MCF 10A (cell line): ENCODE measurements around the gene TENT4A. TPM values are rescaled to one million over a fixed set of nuclear protein-coding genes. Genes with fewer than 3 reads are reported as not detected.
A peak's percentile ranks its signal among the peaks of the same experiment; 100 is the strongest.

Experiments
- BruUV-seq: library from RNA; stranded (reverse); fragments of 400-500 nt; replicated peaks from 2 replicates; lab custom pipeline; 2021; lab: Mats Ljungman, UMichigan
- CTCF ChIA-PET: fragments of 300-600 bp; sonication (Branson Sonifier 250); formaldehyde crosslinking; extraction: SDS; loops from one replicate; lab custom pipeline; 2021; ENCODE audit warnings: antibody characterized with exemption, inconsistent platforms; lab: Yijun Ruan, JAX
- POLR2A ChIA-PET: fragments of 300-600, 350-650 bp; sonication (Branson Sonifier 250); formaldehyde crosslinking; extraction: SDS; loops from one replicate; lab custom pipeline; 2020; ENCODE audit warnings: antibody characterized with exemption, inconsistent platforms; lab: Yijun Ruan, JAX
- DNase-seq: peaks from one replicate; pipeline ENCODE4 v3.0.0-alpha.2; 2018; ENCODE audit not compliant: unreplicated experiment
- H3K27ac Mint-ChIP-seq: one replicate; pipeline ENCODE4 v1.8.0; 2022; ENCODE audit warnings: mild to moderate bottlenecking, low read depth, mixed read lengths; ENCODE audit not compliant: unreplicated experiment
- H3K27me3 Mint-ChIP-seq: one replicate; pipeline ENCODE4 v1.8.0; 2022; ENCODE audit warnings: mixed read lengths; ENCODE audit not compliant: insufficient read depth, unreplicated experiment
- H3K36me3 Mint-ChIP-seq: one replicate; pipeline ENCODE4 v1.8.0; 2022; ENCODE audit warnings: mild to moderate bottlenecking, moderate library complexity, mixed read lengths; ENCODE audit not compliant: insufficient read depth, unreplicated experiment
- H3K4me1 Mint-ChIP-seq: one replicate; pipeline ENCODE4 v1.8.0; 2022; ENCODE audit warnings: mixed read lengths; ENCODE audit not compliant: insufficient read depth, unreplicated experiment
- H3K4me3 Mint-ChIP-seq: one replicate; pipeline ENCODE4 v1.8.0; 2022; ENCODE audit warnings: mild to moderate bottlenecking, moderate library complexity, mixed read lengths; ENCODE audit not compliant: unreplicated experiment
- H3K9me3 Mint-ChIP-seq: one replicate; pipeline ENCODE4 v1.8.0; 2022; ENCODE audit warnings: mixed read lengths; ENCODE audit not compliant: unreplicated experiment
- intact Hi-C: fragments of 100-400 bp; cut with micrococcal nuclease; formaldehyde crosslinking; loops from 2 replicates; pipeline ENCODE4 v1.14.1; 2022
- total RNA-seq: library from RNA; stranded (reverse); gene quantifications from 2 replicates; pipeline ENCODE4 v1.2.3, GENCODE V29; 2022
- TF ChIP-seq, protein P1 (sequence below): fragments of 200-600 bp; IDR thresholded peaks from one replicate; pipeline ENCODE4 v1.8.0; 2022; ENCODE audit warnings: antibody characterized with exemption, mild to moderate bottlenecking; ENCODE audit not compliant: unreplicated experiment

TENT4A gene
- total RNA-seq, 1 experiment from 2014 or later: 27.6 TPM

DNA sequence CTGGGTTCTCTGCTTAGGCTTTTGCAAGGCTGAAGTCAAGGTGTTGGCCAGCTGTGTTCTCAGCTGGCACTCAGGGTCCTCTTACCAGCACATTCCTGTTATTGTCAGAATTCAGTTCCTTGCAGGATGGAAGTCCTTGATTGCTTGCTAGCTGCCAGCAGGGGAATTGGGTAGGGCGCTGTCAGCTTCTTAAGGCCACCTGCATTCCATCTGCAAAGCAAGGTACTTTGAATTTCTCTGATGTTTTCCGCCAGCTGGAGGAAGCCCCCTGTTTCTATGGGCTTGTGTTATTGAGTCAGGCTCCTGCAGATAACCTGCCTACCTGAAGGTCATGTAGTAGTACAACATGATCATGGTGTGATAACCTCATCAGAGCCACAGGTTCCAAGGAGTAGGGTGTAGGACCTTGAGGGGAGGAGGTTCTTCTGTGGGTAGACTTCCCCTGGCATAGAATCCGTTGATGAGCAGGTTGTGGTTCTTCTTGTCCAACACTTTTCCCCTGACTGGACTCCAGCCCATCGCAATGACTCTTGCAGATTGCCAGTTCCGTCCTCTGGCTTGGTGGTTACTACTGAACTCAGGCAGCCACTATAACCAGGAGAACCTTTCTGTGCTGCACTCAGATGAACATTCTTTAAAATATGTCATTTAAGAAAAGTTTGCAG lies 6.8 kb downstream of the TENT4A start:
- no peak overlapping the region for H3K4me3 Mint-ChIP-seq
- no TSS peak for BruUV-seq

DNA sequence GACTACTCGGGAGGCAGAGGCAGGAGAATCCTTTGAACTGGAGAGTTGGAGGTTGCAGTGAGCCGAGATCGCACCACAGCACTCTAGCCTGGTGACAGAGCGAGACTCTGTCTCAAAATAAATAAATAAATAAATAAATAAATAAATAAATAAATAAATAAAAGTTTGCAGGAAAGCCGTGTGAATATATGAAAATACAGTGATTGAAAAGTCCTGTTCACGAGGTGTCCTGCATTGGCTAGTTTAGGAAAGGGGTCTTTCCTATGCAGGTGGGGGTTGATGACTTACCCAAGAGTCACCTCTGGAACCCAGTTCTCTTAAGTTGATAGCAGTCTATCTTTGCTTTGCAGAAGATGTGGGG lies 7.3 kb downstream of the TENT4A start:
- no TSS peak for BruUV-seq

More for the DNA sequence above, 6.8 kb downstream of the TENT4A start:
- Mint-ChIP-seq H3K36me3 (peaks cover 23% of the 10 kb centered on the region), H3K4me1 (peaks cover 61% of the 10 kb centered on the region), H3K27ac (no peak overlapping the region), H3K27me3 (no peaks in the 10 kb centered on the region), H3K9me3 (no peaks in the 10 kb centered on the region)
- POLR2A ChIA-PET: no interaction called here
- CTCF ChIA-PET: interaction anchor here (0.6 kb wide), 1 partner anchor 35 kb away, joined by 3 read pairs; no protein-coding TSS in a partner anchor
- intact Hi-C loops: no loop called here
- DNase-seq: no peak
- TF ChIP-seq, protein P1, sequence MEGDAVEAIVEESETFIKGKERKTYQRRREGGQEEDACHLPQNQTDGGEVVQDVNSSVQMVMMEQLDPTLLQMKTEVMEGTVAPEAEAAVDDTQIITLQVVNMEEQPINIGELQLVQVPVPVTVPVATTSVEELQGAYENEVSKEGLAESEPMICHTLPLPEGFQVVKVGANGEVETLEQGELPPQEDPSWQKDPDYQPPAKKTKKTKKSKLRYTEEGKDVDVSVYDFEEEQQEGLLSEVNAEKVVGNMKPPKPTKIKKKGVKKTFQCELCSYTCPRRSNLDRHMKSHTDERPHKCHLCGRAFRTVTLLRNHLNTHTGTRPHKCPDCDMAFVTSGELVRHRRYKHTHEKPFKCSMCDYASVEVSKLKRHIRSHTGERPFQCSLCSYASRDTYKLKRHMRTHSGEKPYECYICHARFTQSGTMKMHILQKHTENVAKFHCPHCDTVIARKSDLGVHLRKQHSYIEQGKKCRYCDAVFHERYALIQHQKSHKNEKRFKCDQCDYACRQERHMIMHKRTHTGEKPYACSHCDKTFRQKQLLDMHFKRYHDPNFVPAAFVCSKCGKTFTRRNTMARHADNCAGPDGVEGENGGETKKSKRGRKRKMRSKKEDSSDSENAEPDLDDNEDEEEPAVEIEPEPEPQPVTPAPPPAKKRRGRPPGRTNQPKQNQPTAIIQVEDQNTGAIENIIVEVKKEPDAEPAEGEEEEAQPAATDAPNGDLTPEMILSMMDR: no peak

DNA sequence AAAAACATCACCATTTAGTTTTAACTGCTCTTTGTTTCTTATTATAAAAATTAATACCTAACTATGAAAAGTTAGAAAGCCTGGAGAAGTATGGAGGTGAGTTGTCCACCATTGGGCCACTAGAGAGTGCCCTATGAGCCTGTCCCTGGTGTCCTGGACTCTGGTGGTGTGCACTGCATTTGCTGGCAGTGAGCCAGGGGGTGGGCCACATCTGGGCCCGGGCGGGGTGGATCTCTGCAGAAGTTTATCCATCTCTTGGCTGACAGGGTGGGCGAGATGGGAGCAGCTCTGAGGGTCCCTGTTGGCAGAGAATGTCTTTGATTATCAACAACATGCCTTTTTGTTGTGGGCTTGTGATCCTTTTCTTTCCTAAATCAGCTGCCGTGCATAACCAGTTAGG lies 8.2 kb downstream of the TENT4A start:
- DNase-seq: no peak
- TF ChIP-seq, protein P1: no peak
- POLR2A ChIA-PET: interaction anchor here (1.7 to 1.9 kb wide), 2 partner anchors 11 to 88 kb away, joined by 9 read pairs; partner anchors contain the start of genes NSUN2 and SRD5A1
- Mint-ChIP-seq H3K4me1 (peaks cover 49% of the 10 kb centered on the region), H3K36me3 (peaks cover 37% of the 10 kb centered on the region), H3K27me3 (no peaks in the 10 kb centered on the region), H3K9me3 (no peaks in the 10 kb centered on the region), H3K27ac (peak overlapping the region; percentile 61), H3K4me3 (no peak overlapping the region)
- no TSS peak for BruUV-seq
- CTCF ChIA-PET: interaction anchor here (0.6 to 0.9 kb wide), 2 partner anchors 12 to 36 kb away, joined by 3 read pairs; no protein-coding TSS in a partner anchor
- intact Hi-C loops: no loop called here

More for the DNA sequence above, 7.3 kb downstream of the TENT4A start:
- H3K4me1 Mint-ChIP-seq: peaks cover 57% of the 10 kb centered on the region
- ChIA-PET POLR2A (no interaction called here), CTCF (no interaction called here)
- intact Hi-C loops: no loop called here
- peak overlapping the region; percentile 61 for H3K27ac Mint-ChIP-seq
- no peaks in the 10 kb centered on the region for H3K9me3 Mint-ChIP-seq
- H3K27me3 Mint-ChIP-seq: no peaks in the 10 kb centered on the region
- TF ChIP-seq, protein P1: no peak
- no peak for DNase-seq
- peaks cover 28% of the 10 kb centered on the region for H3K36me3 Mint-ChIP-seq
- no peak overlapping the region for H3K4me3 Mint-ChIP-seq

DNA sequence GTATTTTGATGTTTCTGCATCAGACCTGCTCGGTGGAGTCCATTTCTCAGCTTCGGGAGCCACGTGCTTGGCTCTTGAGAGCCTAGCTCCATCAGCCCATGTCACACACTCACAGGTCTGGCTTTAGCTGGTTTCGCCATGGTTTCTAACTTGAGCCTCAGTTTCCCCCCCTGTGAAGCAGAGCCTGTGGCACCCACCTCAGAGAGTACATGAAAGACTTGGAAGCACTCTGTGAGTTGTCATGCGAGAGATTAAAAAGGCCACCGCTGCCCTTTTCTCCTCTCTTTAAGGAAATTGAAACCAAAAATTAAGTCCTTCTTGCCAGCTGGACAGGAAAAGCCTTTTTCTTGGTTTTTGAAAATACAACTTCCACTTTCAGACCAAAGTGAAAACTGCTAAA lies 8.8 kb downstream of the TENT4A start:
- no peaks in the 10 kb centered on the region for H3K27me3 Mint-ChIP-seq
- TF ChIP-seq, protein P1: no peak
- POLR2A ChIA-PET: interaction anchor here (1.7 to 1.9 kb wide), 2 partner anchors 10 to 89 kb away, joined by 9 read pairs; partner anchors contain the start of genes NSUN2 and SRD5A1
- peaks cover 42% of the 10 kb centered on the region for H3K36me3 Mint-ChIP-seq
- CTCF ChIA-PET: interaction anchor here (0.6 to 3.4 kb wide), 6 partner anchors 13 to 92 kb away, joined by 3 to 16 read pairs (median 4); no protein-coding TSS in a partner anchor
- no peak overlapping the region for H3K4me3 Mint-ChIP-seq
- intact Hi-C loops: no loop called here
- DNase-seq: no peak
- H3K27ac Mint-ChIP-seq: no peak overlapping the region
- BruUV-seq: no TSS peak
- peaks cover 49% of the 10 kb centered on the region for H3K4me1 Mint-ChIP-seq
- H3K9me3 Mint-ChIP-seq: no peaks in the 10 kb centered on the region
